Amniotic epithelial cell (primary cell): ENCODE results near the gene PHKG2.

ENCODE experiments used
- DNase-seq: peaks from one replicate; pipeline ENCODE4 v3.0.0-alpha.2; 2010; ENCODE audit warnings: low read depth

PHKG2 gene

DNA sequence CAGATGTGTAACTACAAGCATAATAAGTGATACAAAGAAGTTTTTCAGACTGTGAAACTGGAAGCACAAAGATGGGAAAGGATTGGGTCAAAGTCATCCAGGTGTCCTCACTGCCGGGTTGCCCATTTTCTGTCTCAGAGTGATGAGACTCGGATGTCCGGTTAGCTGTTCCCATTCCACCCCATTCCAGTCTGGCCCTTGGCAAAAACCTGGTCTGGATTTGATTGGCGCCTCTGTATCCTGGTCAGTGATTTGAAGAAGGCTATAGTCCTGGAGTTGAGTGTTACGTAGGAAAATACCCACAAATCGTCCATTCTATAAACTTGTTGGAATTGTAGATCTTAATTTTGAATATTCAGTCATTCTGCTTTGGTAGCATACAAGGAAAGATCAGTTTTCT, 19.9 kb upstream of the PHKG2 start:
- no peak for DNase-seq

DNA sequence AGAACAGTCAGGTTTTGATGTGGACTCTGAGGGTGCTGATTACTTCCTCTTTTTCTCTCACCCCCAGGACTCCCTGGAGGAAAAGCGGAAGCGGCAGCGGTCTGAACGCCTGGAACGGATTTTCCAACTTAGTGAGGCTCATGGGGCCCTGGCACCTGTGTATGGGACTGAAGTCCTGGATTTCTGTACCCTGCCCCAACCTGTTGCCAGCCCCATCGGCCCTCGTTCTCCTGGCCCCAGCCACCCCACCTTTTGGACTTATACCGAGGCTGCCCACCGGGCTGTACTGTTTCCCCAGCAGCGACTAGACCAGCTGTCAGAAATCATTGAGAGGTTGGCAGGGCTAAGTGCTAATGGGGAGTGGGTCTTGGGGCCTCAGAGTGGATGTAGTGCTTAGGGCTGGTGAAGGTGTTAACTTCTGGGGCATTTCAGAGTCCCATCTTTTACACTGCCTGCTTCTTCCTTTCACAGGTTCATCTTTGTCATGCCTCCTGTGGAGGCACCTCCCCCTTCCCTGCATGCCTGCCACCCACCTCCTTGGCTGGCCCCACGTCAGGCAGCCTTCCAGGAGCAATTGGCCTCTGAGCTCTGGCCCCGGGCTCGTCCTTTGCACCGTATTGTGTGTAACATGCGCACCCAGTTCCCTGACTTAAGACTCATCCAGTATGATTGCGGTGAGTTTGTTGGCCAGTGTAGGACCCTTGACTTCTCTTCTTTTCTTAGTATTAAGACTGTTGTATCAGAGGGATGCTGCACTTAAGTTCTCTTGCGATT, 19.1 kb upstream of the PHKG2 start:
- DNase-seq: no peak

DNA sequence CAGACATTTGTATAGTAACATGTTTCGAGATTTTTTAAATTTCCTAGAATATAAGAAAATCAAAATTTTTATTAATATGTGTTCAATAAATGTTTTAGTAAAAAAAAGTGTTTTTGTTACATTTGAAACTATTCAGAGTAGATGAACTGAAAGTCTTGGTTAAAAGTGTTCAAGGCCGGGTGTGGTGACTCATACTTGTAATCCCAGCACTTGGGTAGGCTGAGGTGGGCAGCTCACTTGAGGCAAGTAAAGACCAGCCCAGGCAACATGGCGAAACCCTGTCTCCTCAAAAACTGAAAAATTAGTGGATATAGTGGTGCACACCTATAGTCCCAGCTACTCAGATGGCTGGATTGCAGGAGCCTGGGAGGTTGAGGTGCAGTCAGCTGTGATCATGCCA, 16.8 kb upstream of the PHKG2 start:
- peak; percentile 73 for DNase-seq

- no peak for DNase-seq
These were observed 11.0 kb upstream of the PHKG2 start for GRCh38 chr16:30736995-30737793.

DNA sequence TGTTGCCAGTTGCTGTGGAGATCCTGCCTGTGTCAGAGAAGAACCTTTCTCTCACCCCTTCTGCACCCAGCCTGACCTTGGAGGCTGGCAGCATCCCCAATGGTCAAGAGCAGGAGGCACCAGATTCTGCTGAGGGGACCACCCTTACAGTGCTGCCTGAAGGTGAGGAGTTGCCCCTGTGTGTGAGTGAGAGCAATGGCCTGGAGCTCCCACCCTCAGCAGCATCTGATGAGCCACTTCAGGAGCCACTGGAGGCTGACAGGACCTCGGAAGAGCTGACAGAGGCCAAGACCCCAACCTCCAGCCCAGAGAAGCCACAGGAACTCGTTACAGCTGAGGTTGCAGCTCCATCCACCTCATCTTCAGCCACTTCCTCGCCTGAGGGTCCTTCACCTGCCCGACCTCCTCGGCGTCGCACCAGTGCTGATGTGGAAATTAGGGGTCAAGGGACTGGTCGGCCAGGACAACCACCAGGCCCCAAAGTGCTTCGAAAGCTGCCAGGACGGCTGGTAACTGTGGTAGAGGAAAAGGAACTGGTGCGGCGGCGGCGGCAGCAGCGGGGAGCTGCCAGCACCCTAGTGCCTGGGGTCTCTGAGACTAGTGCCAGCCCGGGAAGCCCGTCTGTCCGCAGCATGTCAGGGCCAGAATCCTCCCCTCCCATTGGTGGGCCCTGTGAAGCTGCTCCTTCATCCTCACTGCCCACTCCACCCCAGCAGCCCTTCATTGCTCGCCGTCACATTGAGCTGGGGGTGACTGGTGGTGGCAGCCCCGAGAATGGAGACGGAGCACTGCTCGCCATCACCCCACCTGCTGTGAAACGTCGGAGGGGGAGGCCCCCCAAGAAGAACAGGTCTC, 10.2 kb upstream of the PHKG2 start:
- no peak for DNase-seq

DNA sequence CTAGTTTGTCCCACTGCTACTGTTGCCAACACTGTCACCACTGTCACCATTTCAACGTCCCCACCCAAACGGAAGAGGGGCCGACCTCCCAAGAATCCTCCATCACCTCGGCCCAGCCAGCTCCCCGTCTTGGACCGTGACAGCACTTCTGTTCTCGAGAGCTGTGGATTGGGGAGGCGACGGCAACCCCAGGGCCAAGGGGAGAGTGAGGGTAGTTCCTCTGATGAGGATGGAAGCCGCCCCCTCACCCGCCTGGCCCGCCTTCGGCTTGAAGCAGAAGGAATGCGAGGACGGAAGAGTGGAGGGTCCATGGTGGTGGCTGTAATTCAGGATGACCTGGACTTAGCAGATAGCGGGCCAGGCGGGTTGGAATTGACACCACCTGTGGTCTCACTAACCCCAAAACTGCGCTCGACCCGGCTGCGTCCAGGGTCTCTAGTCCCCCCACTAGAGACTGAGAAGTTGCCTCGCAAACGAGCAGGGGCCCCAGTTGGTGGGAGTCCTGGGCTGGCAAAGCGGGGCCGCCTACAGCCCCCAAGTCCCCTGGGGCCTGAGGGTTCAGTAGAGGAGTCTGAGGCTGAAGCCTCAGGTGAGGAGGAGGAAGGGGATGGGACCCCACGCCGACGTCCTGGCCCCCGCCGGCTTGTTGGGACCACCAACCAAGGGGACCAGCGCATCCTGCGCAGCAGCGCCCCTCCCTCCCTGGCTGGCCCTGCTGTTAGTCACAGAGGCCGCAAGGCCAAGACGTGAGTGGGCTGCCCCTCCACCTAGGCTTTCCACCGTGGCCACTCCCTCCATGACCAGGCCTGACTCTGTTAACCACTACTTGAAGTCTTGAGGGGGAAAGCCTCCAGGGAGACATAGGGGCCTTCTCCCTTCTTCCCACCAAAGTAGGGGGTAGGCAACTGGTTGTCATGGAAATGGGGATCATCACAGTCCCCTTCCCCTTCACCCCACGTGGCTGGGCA, 9.0 kb upstream of the PHKG2 start:
- DNase-seq: no peak

- DNase-seq: peak; percentile 71
These were observed 7.6 kb upstream of the PHKG2 start for GRCh38 chr16:30740364-30741251.

DNA sequence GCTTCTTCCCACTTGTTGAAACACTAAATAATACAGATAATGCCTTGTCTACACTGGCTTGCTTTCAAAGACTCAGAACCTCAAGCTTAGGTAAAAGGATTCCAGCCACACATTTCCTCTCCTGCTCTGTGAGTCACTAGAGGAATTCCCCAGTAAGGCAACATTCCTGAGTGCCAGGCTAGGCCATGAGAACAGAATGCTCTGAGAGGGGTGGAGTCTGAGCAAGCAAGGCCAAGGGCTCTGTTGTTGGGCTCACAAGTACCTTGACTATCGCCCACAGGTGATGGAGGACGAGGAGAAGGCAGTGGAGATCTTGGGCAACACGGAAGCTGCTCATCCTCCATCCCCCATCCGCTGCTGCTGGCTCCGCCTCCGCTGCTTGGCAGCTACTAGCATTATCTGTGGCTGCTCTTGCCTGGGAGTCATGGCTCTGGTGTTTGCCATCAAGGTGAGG, 6.7 kb upstream of the PHKG2 start:
- peak; percentile 95 for DNase-seq

- no peak for DNase-seq
These were observed 4.5 kb upstream of the PHKG2 start for GRCh38 chr16:30743716-30744115.

GRCh38 chr16:30744183-30744582, 4.0 kb upstream of the PHKG2 start:
- DNase-seq: no peak

DNA sequence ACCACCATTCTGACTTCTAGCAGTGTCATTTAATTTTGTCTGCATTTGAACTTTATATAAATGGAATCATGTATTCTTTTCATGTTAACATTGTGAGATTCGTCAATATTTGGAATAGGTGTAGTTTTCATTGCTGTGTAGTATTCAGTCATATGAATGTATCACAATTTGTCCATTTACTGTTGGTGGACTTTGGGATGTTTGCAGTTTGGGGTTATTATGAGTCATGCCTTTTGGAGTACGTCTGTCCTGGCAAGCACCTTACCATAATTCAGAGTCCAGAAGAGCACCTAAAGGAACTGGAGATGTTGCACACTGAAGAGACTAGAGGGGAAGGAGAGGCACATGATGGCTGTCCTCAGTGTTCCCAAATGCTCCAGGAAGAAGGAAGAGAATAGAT, 3.1 kb upstream of the PHKG2 start:
- DNase-seq: no peak

- no peak for DNase-seq
These were observed 1.5 kb upstream of the PHKG2 start for GRCh38 chr16:30746638-30747175.

GRCh38 chr16:30747331-30747730, 894 bp upstream of the PHKG2 start:
- peak; percentile 53 for DNase-seq

GRCh38 chr16:30748634-30749445, 615 bp downstream of the PHKG2 start:
- DNase-seq: peak; percentile 47

- DNase-seq: no peak
These were observed 2.0 kb downstream of the PHKG2 start for GRCh38 chr16:30750201-30750600.

GRCh38 chr16:30750876-30751465, 2.7 kb downstream of the PHKG2 start:
- no peak for DNase-seq

- DNase-seq: no peak
These were observed 5.4 kb downstream of the PHKG2 start for GRCh38 chr16:30753596-30753995.

DNA sequence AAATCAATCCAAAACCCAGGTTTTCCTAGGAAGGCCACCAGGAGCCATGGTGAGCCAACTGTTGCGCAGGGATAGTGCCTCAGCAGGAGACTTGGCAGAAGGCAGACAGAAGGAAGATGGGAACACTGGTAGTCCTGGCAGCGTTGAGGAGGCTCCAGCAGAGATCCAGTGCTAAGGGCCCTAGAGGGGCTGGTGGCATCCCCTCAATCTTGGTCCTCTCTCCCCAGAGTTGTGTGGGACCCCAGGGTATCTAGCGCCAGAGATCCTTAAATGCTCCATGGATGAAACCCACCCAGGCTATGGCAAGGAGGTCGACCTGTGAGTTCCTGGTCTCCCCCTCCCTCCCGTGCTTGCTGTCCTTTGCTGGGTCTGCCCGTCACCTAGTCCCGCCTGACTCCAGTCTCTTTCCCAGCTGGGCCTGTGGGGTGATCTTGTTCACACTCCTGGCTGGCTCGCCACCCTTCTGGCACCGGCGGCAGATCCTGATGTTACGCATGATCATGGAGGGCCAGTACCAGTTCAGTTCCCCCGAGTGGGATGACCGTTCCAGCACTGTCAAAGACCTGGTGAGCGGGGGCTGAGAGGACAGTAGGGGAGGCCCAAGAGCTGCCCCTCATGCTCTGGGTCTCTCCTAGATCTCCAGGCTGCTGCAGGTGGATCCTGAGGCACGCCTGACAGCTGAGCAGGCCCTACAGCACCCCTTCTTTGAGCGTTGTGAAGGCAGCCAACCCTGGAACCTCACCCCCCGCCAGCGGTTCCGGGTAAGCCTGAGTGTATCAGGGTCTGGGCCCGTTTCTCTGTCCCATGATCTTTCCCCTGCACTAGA, 7.9 kb downstream of the PHKG2 start:
- DNase-seq: no peak
